Measurements from ENCODE around the gene AGT.

The AGT gene

DNA sequence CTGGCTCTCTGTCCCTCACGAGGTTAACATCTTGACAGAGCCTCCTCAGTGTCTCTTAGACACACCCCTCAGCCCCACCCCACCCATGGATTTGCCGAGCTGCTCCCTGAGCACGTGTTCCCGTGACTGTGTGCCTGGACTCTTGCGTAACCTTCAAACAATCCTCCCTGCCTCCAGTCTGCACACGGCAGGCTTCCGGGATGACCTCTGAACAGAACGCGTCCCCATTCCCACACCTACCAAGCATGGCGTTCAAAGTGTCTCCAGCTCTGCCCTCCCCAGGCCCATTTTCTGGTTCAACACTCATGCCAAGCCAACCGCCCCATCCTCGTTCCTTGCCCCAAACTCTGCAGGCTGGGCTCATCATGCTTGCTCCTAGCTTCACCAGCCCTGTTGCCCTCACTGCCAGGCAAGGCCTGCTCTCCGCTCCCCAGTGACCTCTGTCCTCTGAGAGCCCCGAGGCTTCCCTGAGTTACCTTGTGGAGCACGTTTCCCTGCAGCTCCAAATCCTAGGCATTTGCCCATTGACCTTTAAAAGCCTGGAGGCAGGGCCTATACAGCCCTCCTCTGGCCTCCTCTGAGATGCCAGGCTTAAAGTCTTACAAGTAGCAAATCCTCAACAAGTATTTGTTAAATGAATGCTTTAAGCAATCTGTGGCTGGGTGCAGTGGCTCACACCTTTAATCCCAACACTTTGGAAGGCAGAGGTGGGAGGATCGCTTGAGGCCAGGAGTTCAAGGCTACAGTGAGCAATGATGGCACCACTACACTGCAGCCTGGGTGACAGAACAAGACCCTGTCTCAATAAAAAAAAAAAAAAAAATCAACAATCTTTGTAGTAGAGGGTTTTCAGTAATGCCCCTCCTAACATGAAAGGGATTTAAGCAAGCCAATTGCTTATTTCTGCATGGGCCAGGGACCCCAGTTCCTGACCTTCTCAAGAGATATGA lies 5.0 kb downstream of the AGT start:
- DNase-seq (ENCODE audit: low read depth): no peak
- TF ChIP-seq, protein P1, sequence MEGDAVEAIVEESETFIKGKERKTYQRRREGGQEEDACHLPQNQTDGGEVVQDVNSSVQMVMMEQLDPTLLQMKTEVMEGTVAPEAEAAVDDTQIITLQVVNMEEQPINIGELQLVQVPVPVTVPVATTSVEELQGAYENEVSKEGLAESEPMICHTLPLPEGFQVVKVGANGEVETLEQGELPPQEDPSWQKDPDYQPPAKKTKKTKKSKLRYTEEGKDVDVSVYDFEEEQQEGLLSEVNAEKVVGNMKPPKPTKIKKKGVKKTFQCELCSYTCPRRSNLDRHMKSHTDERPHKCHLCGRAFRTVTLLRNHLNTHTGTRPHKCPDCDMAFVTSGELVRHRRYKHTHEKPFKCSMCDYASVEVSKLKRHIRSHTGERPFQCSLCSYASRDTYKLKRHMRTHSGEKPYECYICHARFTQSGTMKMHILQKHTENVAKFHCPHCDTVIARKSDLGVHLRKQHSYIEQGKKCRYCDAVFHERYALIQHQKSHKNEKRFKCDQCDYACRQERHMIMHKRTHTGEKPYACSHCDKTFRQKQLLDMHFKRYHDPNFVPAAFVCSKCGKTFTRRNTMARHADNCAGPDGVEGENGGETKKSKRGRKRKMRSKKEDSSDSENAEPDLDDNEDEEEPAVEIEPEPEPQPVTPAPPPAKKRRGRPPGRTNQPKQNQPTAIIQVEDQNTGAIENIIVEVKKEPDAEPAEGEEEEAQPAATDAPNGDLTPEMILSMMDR (IDR thresholded peaks at IDR 0.05; ENCODE audit: control insufficient read depth, insufficient read depth, low read depth, low read length, missing control alignments): no peak
- no peak overlapping the region for H3K4me3 ChIP-seq (ENCODE audit: control insufficient read depth, low read depth, low read length)

DNA sequence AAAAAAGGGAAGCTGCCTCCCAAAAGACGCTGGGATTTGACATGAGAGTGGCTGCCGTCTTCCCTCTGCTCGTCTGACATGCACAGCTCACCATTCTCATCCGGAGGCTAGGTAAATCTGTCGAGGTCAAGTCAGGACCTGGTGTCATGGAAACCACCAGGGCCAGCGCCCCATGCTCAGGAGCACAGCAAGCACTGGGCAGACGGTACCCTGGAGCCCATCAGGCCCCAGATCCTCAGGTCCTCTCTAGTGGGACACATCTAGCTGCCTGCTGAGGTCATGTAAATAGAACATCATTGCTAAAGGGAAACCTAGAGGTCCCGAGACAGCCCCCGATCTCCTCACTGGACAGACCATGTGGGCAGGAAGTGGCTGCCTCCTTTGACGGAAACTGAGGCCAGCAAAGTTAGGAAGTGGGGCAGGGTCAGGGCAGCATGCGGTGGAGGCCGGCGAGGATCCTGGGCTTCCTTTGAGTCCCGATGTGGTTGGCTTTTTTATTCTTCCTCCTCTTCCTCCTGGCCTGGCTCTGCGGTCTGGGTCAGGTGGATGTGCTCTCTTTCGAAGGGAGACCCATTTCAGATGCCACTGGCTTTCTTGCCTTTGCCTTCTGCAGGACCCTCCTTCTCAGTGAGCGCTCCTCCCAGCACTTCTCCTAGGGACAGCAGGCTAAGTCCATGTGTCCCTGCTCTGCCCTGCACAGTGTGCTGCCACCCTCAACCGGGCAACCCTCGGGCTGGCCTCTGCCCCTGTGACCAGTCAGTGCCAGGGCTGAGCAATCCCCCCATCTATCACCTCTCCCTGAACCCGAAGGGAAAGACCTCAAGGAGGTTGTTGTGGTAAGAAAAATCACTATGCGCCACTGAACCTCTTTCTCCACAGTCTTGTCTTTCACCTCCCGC lies 5.9 kb downstream of the AGT start:
- H3K4me3 ChIP-seq (ENCODE audit: control insufficient read depth, low read depth, low read length): no peak overlapping the region
- DNase-seq (ENCODE audit: low read depth): no peak
- TF ChIP-seq, protein P1 (IDR thresholded peaks at IDR 0.05; ENCODE audit: control insufficient read depth, insufficient read depth, low read depth, low read length, missing control alignments): no peak

DNA sequence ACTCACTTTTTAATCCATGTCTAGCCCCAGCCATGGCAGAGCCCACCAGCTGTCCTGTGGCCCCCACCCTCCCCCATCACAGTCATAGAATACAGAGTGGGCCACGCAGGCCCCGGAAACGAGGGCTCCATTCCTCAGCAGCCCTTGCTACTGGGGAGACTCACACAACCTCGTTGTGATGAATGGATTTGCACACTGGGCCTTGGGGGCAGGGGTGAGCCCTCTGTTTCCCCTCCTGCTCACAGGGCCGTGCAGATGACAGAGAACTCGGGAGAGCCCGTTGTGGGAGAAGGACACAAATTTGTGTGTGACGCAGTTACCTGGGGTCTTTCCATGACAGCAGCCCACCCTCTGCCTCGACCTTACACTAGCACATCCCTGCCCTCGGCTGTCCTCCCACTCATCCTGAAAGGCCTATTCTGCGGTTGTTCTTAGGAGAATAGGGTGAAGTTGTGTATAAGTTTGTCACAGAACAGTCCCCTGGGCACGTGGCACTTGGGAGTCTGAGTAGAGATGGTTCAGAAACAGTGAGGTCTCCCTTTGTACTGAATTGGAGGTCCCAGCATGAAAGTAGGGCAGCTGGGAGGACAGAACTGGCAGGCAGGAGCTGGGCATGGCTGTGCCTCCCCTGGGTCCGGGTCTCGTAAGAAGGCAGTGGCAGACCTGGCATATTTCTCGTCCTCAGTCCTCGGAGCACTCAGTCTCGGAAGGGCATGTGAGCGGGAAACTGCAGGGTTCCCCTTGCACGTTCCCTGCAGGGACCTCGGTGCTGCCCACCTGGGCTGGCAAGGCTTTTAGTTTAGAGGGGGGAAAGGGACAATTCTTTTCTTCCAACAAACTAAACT lies 6.8 kb downstream of the AGT start:
- TF ChIP-seq, protein P1 (IDR thresholded peaks at IDR 0.05; ENCODE audit: control insufficient read depth, insufficient read depth, low read depth, low read length, missing control alignments): no peak
- H3K4me3 ChIP-seq (ENCODE audit: control insufficient read depth, low read depth, low read length): no peak overlapping the region
- DNase-seq (ENCODE audit: low read depth): no peak

DNA sequence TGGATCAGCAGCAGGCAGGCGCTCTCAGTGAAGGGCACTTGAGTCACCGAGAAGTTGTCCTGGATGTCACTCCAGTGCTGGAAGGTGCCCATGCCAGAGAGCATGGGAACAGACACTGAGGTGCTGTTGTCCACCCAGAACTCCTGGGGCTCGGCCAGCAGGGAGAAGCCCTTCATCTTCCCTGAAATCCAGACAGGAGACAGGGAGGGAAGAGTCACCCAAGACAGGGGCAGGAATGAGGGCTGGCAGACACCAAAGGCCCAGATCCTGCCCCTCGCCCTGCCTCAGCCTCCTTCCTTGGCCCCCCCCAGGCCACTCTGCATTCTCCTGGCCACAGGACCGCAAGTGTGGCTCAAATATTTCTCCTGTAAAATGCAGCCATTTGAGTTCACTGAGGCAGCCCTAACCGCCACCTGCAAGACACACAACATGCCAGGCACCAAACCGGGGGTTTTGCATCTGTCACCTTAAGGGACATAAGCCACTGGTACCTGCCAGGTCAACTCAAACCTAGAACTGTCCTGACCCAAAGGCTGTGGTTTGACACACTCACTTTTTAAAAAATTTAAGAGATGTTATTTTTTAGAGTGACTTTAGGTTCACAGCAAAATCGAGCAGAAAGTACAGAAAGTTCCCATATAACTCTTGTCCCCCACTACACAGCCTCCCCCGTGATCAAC lies 7.8 kb downstream of the AGT start:
- TF ChIP-seq, protein P1 (IDR thresholded peaks at IDR 0.05; ENCODE audit: control insufficient read depth, insufficient read depth, low read depth, low read length, missing control alignments): no peak
- no peak for DNase-seq (ENCODE audit: low read depth)

DNA sequence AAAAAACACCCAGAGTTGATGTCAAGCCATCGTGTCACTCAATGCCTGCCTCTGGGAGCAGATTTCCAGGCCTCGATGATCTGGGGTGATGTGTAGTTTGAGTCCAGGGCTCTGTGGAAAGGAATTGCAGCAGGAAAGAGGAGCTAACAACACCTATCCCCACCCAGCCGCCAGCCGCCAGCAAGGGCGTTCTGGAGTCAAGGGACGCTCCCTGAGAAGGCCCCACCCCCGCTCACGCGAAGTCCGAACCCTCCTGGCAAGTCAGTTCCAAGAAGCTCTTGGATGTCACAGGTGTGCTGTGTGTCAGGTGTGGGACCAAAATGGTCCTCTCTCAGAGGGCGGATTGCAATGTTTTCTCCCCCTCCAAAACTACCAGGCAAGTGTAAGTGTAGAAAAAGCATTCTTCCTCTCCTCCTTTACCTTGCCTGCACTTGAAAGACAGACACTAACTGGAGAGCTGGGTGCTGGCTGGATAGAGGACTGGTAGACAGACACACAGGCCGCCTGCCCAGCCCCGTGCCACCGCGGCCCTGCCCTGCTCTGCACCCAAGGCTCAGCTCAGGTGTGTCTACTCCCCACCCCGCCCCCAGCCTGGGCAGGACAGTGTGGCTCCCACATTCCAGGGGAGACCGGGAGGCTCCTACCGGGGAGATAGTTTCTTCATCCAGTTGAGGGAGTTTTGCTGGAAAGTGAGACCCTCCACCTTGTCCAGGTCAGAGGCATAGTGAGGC lies 8.5 kb downstream of the AGT start:
- DNase-seq (ENCODE audit: low read depth): no peak
- no peak overlapping the region for H3K4me3 ChIP-seq (ENCODE audit: control insufficient read depth, low read depth, low read length)
- TF ChIP-seq, protein P1 (IDR thresholded peaks at IDR 0.05; ENCODE audit: control insufficient read depth, insufficient read depth, low read depth, low read length, missing control alignments): no peak

More for the DNA sequence above, 7.8 kb downstream of the AGT start:
- no peak overlapping the region for H3K4me3 ChIP-seq (ENCODE audit: control insufficient read depth, low read depth, low read length)
